Activated CD4-positive, CD25-positive, alpha-beta regulatory T cell (primary cell): ENCODE data around the gene POLR3E.
"Not testable (repeated sequence)": the region's sequence is repeated elsewhere in the genome, so short reads cannot be mapped to it uniquely, and the experiment has no call there.

ENCODE experiments used
- DNase-seq, 4 experiments: peaks; one replicate each; lab custom pipeline; 2025; lab: John Stamatoyannopoulos, UW

Gene POLR3E

DNA sequence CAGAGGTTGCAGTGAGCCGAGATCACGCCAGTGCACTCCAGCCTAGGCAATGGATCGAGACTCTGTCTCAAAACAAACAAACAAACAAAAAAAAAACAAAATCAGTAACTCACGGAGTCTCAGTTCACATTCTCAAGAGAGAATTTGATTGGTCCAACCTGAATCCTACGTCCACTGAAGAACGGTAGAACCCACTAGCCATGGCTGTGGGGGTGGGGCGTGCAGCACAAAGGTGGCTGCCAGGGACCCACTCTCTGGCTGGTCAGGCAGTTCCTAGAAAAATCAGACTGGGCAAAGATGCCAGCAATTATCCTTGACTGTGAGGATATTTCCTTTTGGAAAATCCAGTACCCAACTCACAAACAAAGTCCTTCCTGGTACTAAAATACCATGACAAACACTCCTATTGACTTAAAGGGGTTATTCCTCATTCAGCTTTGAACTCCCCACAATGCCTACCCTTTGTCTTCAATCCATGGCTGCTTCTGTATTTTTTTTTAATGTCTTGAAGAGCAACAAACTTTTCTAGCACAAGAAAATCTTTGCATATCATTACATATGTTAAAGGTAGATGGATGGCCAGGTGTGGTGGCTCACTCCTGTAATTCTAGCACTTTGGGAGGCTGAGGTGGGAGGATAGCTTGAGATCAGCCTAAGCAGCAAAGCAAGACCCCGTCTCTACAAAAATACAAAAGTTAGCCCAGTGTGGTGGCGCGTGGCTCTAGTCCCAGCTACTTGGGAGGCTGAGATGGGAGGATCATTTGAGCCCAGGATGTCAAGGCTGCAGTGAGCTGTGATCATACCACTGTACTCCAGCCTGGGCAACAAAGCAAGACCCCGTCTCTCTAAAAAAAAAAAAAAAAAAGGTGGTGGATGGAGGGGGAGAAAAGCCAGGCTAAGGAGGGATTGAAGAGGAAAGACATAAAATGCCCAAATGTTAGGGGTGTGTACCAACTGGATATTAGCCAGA is 3.8 kb upstream of the POLR3E start:
- no peak for DNase-seq

DNA sequence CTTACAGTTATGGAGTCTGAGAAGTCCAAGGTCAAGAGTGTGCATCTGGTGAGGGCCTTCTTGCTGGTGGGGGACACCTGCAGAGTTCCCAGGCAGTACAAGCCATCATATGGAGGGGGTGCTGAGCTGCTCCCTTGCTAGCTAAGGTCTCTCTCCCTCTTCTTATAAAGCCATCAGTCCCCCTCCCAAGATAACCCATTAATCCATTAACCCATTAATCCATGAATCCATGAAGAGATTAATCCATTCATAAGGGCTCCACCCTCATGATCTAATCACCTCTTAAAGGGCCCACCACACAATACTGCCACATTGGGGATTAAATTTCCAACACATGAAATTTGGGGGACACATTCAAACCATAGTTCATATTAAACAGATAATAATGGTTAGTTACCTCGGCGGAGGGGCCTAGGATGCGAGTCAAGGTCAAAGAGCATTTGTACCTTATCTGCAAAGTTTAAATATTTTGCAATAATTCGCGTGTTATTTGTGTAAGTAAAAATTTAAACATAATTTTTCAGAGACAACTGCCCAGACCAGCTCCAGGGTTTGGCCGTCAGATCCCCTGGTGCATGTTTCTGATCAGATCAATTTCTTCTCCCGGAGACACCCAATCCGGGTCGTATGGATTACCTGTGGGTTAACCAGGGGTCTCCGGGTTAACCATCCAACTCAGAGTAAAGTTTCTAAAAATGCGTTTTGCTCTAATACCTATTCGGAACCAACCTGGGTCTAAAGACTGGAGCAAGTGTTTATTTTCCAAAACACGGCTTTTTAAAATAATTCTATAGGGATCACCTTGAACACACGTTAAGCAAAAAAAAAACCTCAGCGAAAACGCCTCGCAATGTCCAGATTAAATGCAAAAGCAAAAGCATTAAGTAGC is 740 bp upstream of the POLR3E start:
- DNase-seq, result no peak

DNA sequence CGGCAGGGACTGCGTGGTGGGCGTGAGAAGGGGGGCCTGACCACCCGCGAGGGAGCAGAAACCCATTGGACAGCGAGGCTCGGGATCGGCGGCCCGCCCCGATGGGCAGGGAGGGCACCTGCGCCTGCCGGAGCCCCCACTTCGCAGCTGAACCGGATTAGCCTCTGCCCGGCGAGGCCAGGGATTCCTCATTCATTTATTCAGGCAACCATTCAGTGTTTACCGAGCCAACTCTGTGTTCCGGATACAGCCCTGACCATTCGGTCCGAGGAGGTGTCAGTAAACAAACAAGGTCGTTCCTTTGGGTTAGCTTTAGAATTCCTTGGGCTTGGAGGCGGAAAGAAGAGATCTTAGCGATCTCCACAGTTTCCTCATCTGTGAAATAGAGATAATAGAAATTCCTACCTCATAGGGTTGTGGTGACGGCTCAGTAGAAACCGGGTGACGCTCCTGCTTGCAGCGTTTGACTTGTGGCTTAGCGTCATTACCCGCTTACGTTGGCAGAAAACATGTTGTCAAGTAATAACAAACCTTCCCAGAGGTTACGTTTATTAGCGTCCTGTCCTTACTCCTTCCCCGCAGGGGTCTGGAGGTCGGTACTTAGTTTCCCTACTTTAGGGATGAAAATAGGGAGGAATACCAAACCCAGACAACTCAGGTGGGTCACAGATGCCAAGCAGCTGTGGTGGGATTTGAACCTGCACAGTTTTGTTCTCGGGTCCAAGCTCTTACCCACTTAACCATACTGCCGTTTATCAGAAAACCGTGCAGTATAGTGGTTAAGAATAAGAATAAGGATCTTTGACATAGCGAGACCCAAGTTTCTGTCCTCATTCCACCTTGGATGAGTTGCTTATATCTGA is 893 bp downstream of the POLR3E start:
- peak; percentile 34 to 54 (median 43) for DNase-seq

DNA sequence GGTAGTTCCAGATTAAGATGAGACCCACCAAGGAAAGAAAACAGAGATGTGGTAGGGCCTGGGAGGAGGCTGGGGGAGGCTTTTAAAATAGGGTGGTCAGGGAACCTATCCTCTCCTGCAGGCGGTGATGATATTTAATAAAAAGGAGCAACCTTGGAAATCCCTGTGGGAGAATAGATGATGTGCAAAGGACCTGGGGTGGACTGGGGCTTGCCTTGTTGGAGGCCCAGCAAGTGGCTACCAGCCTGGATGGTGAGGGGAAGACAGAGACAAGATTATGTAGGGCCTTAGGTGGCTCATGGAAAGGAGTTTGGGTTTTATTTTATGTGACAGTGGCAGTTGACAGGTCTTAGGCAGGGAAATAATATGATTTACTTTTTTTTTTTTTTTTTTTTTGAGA is 1.8 kb downstream of the POLR3E start:
- DNase-seq, result no peak

DNA sequence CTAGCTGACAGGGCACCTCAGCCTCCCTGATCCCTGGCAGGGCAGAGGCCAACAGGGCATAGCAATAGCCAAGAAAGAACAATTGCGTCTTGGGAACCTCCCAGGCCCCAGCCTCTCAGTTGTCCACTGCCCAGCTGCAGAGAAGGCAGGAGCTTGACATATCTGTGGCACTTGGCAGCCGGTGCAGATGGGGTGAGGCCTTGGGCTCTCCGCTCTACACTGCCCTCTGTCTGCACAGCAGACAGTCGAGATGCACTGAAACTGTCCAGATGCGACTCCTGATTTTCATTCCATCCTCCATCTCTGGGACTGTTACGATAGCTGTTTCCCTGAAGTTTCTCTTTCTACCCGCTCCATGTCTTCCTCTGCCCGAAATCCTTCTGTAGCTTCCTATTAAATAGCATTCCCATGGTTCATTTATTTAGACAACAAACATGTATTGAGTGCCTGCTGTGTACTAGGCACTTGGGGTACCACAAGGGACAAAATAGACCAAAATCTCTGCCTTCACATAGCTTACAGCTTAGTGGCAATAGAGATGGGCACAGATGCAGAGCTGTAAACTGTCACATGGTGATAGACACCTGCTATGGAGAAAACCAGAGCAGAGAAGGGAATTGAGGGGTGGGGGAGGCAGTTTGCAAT is 3.3 kb downstream of the POLR3E start:
- DNase-seq, result peak in 1 of 4 experiments; percentile 19

DNA sequence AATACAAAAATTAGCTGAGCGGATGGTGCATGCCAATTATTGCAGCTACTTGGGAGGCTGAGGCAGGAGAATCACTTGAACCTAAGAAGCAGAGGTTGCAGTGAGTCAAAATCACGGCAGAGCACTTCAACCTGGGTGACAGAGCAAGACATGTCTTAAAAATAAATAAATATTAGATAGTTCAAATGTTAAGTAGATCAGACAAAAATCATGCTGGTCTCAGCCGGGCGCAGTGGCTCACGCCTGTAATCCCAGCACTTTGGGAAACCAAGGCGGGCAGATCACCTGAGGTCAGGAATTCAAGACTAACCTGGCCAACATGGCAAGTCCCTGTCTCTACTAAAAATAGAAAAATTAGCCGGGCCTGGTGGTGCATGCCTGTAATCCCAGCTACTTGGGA is 4.2 kb downstream of the POLR3E start:
- not testable (repeated sequence) for DNase-seq

DNA sequence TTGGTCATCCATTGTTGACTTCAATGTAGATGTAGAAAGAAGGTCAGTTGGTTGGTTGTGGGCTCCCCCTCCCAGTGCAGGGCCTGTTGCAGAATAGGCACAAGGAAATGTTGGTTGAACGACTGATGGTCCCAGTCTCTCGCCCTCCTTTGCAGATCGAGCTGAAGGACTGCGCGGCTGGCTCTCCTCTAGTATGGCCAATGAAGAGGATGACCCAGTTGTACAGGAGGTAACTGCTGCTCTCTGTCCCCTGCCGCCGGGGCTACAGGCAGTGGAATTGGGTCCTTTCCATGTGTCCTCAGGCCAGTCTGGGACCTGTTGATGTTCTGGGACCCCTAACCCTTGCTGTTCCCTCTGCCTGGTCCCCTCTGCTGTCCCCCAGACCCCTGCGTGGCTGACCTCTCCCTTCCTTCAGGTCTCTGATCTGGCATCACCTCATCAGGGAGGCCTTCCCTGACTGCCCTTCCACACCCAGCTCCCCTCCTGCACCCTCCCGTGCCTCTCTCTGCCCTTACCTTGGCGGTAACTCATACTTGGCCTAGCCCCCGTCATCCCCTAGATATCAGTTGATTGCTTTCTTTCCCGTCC is 5.7 kb downstream of the POLR3E start:
- no peak for DNase-seq

DNA sequence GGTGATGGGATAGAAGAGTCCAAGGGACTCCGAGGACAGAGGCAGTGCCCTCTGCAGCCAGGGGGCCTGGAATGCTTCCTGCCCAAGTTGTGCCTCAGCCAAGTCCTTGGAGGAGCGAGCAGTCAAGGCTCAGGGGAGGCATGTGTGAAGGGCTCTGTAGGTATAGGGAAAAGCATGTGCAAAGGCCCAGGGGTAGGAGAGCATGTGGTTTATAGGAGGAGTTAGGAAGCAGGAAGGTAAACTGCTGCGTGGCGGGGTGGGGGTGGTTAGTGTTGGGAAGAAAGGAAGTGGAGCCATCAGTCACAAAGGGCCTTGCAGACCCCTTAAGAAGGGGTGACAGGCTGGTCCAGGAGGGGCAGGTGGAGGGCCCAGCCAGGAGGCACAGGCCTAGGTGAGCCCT is 7.2 kb downstream of the POLR3E start:
- DNase-seq, result no peak

DNA sequence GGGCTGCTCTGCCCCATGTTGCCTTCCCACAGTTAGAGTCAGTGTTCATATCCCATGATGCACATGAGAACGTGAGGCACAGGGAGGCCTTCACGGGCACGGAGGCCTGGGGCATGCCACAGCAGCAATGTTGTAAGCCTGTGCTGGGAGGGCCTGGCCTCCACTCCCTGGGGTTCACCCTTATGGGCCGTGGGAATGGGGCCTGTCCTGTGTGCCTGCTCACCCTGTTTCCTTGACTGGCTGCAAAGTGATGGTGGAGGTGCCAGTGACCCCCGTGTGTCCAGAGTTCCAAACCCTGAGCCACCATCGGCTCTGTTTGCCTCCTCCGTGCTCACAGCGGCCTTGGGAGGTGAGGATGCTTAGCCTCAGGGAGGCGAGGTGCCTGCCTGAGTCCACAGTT is 9.6 kb downstream of the POLR3E start:
- no peak for DNase-seq

DNA sequence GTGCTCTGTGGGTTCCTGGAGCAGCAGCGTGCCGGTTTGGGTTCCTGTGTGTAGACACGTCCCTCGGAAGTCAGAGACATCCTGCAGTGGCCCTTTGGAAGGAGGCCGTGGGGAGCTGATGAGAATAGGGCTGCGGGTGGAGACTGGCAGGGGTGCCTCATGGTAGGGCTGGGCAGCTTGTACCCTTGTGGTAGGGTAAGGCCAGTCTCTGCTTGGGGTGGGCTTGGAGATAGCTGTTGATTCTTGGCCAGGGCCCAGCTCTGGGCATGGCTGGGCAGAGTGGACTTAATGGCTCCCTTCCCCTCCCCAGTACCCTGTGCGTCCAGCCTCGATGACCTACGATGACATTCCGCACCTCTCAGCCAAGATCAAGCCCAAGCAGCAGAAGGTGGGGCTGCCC is 10.6 kb downstream of the POLR3E start:
- DNase-seq, result no peak

DNA sequence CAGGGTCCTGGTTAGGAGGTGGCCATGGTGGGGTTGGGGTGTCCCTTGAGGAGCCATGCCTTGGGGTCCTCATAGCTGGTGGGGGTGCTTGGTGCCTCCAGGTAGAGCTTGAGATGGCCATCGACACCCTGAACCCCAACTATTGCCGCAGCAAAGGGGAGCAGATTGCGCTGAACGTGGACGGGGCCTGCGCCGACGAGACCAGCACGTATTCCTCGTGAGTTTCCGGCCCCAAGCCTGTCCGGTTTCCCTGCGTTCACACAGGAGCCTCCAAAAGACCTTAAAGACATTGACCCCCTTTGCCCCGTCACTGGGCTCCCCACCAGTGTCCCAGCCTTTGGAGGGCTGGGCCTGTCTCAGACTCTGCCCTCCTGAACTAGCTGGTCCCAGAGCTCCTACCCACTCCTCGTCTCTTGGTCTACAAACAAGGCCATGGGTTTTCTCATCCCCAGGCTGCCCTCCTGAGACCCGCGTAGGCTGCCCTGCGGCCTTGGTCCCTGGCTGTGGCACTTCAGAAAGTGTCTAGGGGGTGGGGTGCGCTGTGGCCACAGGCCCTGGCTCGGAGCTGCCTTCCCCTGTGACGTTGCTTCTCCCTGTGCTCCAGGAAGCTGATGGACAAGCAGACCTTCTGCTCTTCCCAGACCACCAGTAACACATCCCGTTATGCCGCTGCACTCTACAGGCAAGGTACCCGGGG is 11.8 kb downstream of the POLR3E start:
- DNase-seq, result no peak

DNA sequence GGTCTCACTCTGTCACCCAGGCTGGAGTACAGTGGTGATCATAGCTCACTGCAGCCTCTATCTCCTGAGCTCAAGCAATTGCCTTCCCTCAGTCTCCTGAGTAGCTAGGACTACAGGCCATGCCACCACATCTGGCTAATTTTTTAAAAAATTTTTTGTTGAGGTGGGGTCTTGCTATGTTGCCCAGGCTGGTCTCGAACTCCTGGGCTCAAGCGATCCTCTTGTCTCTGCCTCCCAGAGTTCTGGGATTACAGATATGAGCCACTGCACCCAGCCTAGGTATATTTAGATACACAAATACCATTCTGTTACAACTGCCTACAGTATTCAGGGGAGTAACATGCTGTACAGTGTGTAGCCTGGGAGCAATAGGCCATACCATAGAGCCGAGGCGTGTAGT is 14.3 kb downstream of the POLR3E start:
- no peak for DNase-seq

DNA sequence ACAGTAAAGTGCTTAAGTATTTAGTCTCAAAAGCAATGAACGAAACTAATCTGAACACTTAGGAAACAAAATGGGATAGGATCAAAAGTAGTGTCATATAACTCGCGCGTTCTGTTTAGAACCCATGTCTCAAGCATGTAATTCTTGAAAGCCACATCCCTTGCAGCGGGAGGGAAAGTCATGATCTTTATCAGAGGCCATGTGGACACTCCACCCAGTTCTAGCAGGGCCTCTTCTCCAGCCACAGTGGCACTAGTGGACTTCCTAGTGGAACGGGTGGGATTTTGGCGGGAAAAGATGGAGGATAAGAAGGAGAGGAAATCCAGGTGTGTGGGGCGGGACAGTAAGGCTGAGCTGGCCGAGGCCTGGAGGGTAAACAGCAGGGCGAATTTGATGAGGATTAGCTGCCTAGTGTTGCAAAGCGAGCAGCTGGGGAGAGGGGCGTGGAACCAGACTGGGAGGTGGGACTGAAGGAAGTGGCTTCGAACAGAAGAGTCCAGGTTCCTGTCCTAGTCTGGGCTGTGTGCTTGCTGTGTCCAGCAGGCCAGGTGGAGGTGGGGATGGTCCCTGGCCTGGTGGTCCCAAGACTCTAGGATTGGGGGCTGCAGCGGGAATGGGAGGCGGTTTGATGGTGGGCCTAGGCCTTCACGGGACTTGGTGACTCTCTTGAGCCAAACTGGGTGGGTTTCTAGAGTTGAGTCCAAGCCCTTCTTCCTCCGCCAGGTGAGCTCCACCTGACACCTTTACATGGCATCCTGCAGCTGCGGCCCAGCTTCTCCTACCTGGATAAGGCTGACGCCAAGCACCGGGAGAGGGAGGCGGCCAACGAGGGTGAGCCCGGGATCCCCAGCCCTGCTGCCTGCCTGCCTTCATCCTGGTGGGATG is 15.9 kb downstream of the POLR3E start:
- DNase-seq, result no peak

DNA sequence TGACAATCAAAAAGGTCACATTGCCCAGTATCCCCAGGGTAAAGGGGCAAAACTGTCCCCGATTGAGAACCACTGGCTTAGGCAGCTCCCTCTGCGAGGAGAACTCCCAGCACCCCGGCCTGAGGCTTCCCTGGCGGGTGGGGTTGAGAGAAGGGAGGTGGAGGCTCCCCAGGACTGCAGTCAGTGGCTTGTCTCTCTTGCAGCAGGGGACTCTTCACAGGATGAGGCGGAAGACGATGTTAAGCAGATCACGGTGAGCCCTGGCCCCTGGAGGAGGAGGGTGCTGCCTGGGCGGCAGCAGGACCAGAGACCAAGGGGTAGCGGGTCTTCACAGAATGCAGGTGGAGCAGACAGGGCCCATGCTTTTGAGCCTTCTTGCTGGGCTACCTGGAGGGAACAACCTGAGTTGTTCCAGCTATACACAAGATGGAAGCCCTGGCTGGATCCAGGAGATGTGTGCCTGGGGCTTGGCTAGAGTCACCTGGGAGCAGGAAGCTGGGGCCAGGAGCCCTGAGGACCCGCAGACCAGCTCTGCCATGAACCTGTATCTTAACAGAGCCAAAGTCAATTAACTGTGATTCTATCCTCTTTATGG is 16.8 kb downstream of the POLR3E start:
- DNase-seq, result no peak

DNA sequence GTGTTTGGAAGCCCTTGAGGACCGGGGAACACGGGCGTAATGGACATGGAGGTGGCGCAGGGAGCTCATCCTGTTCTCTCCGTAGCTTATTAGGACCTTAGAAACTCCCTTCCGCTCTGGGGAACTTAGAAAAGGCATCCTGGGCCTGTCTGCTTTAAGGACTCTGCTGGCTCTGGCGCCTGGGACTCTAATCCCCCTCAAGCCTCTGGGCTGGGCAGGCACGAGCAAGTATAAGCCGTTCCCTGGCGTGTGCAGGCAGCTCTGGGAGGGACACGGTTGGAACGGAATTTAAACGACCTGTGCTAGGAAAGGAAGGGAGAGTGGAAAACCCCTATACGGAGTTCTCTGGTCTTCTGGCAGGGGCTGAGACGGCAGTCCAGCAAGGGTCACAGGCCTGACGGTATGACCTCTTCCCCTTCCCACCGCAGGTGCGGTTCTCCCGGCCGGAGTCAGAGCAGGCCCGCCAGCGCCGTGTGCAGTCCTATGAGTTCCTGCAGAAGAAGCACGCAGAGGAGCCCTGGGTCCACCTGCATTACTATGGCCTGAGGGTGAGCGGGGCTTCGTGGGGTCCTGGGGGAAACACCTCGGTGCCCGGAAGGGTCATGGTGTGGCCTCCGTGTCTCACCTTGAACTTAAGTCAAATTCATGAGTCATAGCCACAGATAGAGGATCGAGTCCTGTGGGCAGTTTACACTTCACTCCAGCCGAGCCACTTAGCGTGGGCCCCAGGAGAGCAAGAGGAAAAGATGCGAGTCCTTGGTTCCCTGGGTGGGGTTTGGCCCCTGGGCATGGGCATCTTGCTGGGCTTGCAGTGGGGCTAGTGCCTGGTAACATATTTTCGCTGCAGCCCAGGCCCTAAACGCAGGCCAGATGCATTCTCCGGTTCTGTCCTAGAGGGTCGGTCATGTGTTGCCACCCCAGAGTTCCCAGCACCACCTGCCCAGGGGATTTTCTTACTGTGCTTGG is 17.7 kb downstream of the POLR3E start:
- no peak for DNase-seq

DNA sequence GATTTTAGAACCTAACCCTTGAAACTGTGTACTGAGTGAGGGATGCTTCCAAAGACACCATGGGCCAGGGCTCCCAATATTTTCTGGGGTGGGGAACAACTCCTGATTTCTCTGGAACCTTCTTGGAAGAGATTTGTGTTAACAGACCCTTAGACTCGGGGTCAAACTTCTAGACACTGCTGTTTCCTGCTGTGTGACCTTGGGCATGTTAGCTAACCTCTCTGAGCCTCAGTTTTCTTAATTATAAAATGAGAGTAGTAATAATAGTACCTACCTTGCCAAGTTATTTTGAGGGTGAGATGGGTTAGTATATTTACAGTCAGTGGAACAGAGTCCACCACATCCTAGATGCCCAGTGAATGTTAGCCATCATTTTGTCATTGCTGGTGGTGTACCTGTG is 18.8 kb downstream of the POLR3E start:
- DNase-seq, result no peak

DNA sequence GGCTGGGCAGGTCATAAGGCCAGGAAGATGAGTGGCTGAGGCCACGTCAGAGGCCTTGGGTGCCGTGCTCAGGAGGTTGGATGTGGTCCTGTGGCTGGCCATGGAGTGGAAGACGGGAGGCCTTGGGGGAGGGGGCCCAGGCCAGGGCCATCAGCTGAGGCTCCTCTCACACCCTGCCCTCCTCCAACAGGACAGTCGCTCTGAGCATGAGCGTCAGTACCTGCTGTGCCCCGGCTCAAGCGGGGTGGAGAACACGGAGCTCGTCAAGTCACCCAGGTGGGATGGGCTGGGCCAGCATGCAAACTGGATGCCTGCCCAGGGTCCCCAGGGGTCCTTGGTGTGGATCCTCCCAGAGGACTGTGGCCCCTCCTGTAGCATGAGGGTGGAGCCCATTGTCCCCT is 19.2 kb downstream of the POLR3E start:
- DNase-seq, result no peak
